ENCODE measurements around the gene ATXN2. TPM values are rescaled to one million over a fixed set of nuclear protein-coding genes. Genes with fewer than 3 reads are reported as not detected.

ATXN2 gene
- total RNA-seq, 1 donor from 2014 or later = 69.4 TPM

DNA sequence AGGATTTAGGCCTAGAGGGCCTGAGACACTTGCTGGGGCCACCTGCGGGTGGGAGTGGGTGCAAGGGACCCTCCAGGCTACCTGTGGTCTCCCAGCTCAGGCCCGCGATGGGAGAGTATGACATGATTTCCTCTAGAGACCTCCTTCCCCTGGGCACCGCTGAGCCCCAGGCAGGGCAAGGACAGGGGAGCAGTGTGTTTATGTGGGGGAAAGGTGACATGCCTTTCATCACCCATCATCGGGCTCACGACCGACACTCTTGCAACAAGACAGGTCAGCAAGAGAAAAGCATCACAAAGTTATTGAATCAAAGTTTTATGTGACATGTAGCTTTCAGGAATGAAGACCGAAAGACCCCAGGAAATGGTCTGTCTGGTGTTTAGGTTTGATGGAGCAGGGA lies 173.5 kb downstream of the ATXN2 start:
- H3K36me3 Mint-ChIP-seq (ENCODE audit: low read depth, unreplicated experiment) = peaks cover 19% of the 10 kb centered on the region
- H3K9me3 Mint-ChIP-seq (ENCODE audit: unreplicated experiment) = no peaks in the 10 kb centered on the region
- H3K27me3 Mint-ChIP-seq (ENCODE audit: unreplicated experiment) = peaks cover 3% of the 10 kb centered on the region
- H3K27ac Mint-ChIP-seq (ENCODE audit: unreplicated experiment) = peak overlapping the region; percentile 62
- H3K4me3 Mint-ChIP-seq (ENCODE audit: unreplicated experiment) = peak overlapping the region; percentile 31
- TF ChIP-seq, protein P1, sequence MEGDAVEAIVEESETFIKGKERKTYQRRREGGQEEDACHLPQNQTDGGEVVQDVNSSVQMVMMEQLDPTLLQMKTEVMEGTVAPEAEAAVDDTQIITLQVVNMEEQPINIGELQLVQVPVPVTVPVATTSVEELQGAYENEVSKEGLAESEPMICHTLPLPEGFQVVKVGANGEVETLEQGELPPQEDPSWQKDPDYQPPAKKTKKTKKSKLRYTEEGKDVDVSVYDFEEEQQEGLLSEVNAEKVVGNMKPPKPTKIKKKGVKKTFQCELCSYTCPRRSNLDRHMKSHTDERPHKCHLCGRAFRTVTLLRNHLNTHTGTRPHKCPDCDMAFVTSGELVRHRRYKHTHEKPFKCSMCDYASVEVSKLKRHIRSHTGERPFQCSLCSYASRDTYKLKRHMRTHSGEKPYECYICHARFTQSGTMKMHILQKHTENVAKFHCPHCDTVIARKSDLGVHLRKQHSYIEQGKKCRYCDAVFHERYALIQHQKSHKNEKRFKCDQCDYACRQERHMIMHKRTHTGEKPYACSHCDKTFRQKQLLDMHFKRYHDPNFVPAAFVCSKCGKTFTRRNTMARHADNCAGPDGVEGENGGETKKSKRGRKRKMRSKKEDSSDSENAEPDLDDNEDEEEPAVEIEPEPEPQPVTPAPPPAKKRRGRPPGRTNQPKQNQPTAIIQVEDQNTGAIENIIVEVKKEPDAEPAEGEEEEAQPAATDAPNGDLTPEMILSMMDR (IDR thresholded peaks at IDR 0.05; ENCODE audit: unreplicated experiment) = no peak
- no peak for DNase-seq (ENCODE audit: low spot score)
- peaks cover 53% of the 10 kb centered on the region for H3K4me1 Mint-ChIP-seq (ENCODE audit: unreplicated experiment)

DNA sequence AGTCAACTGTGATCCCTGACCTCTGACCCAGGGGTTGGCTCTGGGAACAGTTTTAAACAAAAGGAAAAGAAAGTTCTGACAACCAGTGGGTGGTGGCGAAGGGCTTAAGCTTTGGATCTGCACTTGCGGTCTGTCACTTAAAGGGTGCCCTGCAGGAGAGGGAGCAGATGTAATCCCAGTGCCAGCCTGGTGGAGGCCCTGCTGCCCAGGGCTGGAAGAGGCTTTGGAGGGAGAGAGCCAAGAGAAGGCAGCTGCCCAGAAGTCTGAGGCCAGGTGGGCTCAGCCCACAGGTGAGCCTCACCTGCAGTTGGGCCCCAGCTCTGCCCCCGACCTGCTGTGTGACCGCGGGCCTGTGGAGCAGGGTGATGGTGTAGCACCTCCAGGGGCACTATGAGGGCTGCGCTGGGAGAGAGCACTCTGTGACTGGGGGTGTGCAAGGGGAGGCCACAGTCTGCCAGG lies 174.3 kb downstream of the ATXN2 start:
- Mint-ChIP-seq H3K27ac (ENCODE audit: unreplicated experiment) (no peak overlapping the region), H3K36me3 (ENCODE audit: low read depth, unreplicated experiment) (peaks cover 25% of the 10 kb centered on the region), H3K4me1 (ENCODE audit: unreplicated experiment) (peaks cover 45% of the 10 kb centered on the region), H3K9me3 (ENCODE audit: unreplicated experiment) (no peaks in the 10 kb centered on the region), H3K4me3 (ENCODE audit: unreplicated experiment) (no peak overlapping the region), H3K27me3 (ENCODE audit: unreplicated experiment) (peaks cover 3% of the 10 kb centered on the region)
- no peak for DNase-seq (ENCODE audit: low spot score)
- TF ChIP-seq, protein P1 (IDR thresholded peaks at IDR 0.05; ENCODE audit: unreplicated experiment) = no peak

DNA sequence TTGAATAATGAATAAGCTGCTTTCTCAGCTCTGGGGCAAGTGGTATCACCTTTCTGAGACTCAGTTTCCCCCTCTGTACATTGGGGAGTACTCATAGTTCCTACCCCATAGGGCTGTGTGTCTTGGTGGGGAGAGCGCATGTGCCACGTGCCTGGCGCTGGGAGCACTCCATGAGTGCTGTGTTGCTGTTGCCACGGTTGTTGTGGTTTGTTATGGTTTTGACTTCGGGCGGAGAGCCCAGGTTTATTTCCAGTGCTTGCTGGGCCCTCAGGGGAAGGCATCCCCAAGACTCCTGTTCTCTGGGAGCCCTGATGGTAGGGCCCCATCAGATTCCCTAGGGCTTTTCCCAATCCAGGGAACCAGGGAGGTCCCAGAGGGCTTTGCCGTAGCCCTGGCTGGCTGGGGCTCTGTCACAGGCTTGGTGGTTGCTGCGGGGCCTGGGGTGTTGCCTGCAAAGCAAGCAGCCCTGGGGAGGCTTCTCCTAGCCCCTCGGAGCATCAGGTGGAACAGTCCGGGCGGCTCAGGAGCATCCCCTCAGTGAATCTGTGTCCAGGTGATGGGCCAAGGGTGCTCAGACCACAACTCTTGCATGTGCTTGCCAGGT lies 174.8 kb downstream of the ATXN2 start:
- Mint-ChIP-seq H3K9me3 (ENCODE audit: unreplicated experiment) (no peaks in the 10 kb centered on the region), H3K27me3 (ENCODE audit: unreplicated experiment) (peaks cover 3% of the 10 kb centered on the region), H3K4me3 (ENCODE audit: unreplicated experiment) (no peak overlapping the region), H3K36me3 (ENCODE audit: low read depth, unreplicated experiment) (peaks cover 29% of the 10 kb centered on the region), H3K4me1 (ENCODE audit: unreplicated experiment) (peaks cover 42% of the 10 kb centered on the region), H3K27ac (ENCODE audit: unreplicated experiment) (peak overlapping the region; percentile 67)
- no peak for DNase-seq (ENCODE audit: low spot score)
- TF ChIP-seq, protein P1 (IDR thresholded peaks at IDR 0.05; ENCODE audit: unreplicated experiment) = no peak

DNA sequence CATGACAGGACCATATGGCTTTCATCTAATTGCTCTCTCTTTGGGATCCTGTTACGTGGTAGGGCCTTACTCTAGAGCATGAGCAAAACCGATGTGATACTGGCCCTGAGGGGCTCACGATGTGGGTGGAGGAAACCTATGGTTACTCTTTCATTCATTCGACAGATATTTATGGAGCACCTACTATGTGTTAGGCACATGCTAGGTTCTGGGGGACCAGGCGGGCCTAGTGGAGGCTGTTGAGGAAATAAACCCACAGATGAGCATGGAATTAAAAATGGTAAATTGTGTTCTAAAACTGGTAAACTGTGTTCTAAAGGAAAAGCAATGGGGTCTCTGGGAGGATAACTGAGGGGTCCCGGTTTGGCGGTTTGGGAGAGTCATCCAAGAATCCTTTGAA lies 178.6 kb downstream of the ATXN2 start:
- H3K27ac Mint-ChIP-seq (ENCODE audit: unreplicated experiment) = peak overlapping the region; percentile 72
- H3K9me3 Mint-ChIP-seq (ENCODE audit: unreplicated experiment) = no peaks in the 10 kb centered on the region
- peaks cover 24% of the 10 kb centered on the region for H3K4me1 Mint-ChIP-seq (ENCODE audit: unreplicated experiment)

DNA sequence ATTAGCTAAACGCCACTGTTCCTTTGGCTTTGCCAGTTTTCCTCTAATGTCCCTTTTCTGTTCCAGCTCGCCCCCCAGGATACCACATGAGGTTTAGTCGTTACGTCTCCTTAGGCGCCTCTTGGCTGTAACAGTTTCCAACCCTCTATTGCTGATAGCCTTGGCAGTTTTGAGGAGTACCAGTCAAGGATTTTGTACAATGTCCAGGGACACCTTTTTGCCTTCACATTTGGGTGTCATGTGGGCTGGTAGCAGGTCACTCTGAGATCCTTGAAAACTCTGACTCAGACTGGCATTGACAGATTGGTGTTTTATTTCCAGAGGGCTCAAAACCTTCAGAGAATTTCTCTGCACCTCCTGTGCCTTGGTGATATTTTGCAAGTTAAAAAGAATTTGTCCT lies 179.3 kb downstream of the ATXN2 start:
- TF ChIP-seq, protein P1 (IDR thresholded peaks at IDR 0.05; ENCODE audit: unreplicated experiment) = no peak
- H3K9me3 Mint-ChIP-seq (ENCODE audit: unreplicated experiment) = no peaks in the 10 kb centered on the region
- DNase-seq (ENCODE audit: low spot score) = no peak
- no peak overlapping the region for H3K4me3 Mint-ChIP-seq (ENCODE audit: unreplicated experiment)
- peaks cover 27% of the 10 kb centered on the region for H3K36me3 Mint-ChIP-seq (ENCODE audit: low read depth, unreplicated experiment)
- peaks cover 4% of the 10 kb centered on the region for H3K27me3 Mint-ChIP-seq (ENCODE audit: unreplicated experiment)
- peaks cover 17% of the 10 kb centered on the region for H3K4me1 Mint-ChIP-seq (ENCODE audit: unreplicated experiment)
- H3K27ac Mint-ChIP-seq (ENCODE audit: unreplicated experiment) = no peak overlapping the region

More for the DNA sequence above, 178.6 kb downstream of the ATXN2 start:
- no peak for DNase-seq (ENCODE audit: low spot score)
- Mint-ChIP-seq H3K36me3 (ENCODE audit: low read depth, unreplicated experiment) (peaks cover 30% of the 10 kb centered on the region), H3K4me3 (ENCODE audit: unreplicated experiment) (peak overlapping the region; percentile 25), H3K27me3 (ENCODE audit: unreplicated experiment) (peaks cover 4% of the 10 kb centered on the region)
- TF ChIP-seq, protein P1 (IDR thresholded peaks at IDR 0.05; ENCODE audit: unreplicated experiment) = no peak

Measured in endothelial cell (in vitro differentiated cells).